BJ (cell line): ENCODE measurements around the gene TPTE. TPM values are rescaled to one million over a fixed set of nuclear protein-coding genes. Genes with fewer than 3 reads are reported as not detected.
"Not testable (repeated sequence)": the region's sequence is repeated elsewhere in the genome, so short reads cannot be mapped to it uniquely, and the experiment has no call there.

Source experiments
- CTCF ChIA-PET: fragments of 350-600 bp; formaldehyde crosslinking; extraction: SDS; loops from one replicate; lab custom pipeline; 2021; ENCODE audit warnings: antibody characterized with exemption, inconsistent platforms; lab: Yijun Ruan, JAX
- POLR2A ChIA-PET: fragments of 300-600 bp; sonication (Branson Sonifier 250); formaldehyde crosslinking; extraction: SDS; loops from one replicate; lab custom pipeline; 2021; ENCODE audit warnings: antibody characterized with exemption; lab: Charles Lee
- DNase-seq: peaks from one replicate; pipeline ENCODE4 v3.0.0-alpha.2; 2011; ENCODE audit warnings: low read depth
- H3K27me3 ChIP-seq: 2 replicates; pipeline ENCODE4 v1.6.0; 2011; ENCODE audit warnings: low read length; ENCODE audit not compliant: control insufficient read depth, insufficient read depth
- H3K36me3 ChIP-seq: 2 replicates; pipeline ENCODE4 v1.5.1; 2011; ENCODE audit warnings: low read length; ENCODE audit not compliant: control insufficient read depth, insufficient read depth
- H3K4me3 ChIP-seq: 2 replicates; pipeline ENCODE4 v1.5.1; 2011; ENCODE audit warnings: low read depth, mild to moderate bottlenecking, control low read depth, low read length
- polyA plus RNA-seq: library from polyadenylated mRNA; depleted of rRNA; stranded (reverse); fragments of >200 nt; gene quantifications from 2 replicates; pipeline ENCODE4 v1.2.3, GENCODE V29; 2011
- TF ChIP-seq, protein P1 (sequence below): IDR thresholded peaks from 2 replicates; pipeline ENCODE4 v1.5.1; 2011; ENCODE audit warnings: low read depth, mild to moderate bottlenecking, control low read depth, inconsistent platforms, low read length, moderate library complexity; ENCODE audit not compliant: insufficient read depth

Gene TPTE
- polyA plus RNA-seq, 1 experiment, result not detected

GRCh38 chr21:10616061-10616460 is 94.7 kb downstream of the TPTE start:
- POLR2A ChIA-PET, result not testable (repeated sequence)

GRCh38 chr21:10616535-10616934 is 95.2 kb downstream of the TPTE start:
- no peak for DNase-seq
- TF ChIP-seq, protein P1, sequence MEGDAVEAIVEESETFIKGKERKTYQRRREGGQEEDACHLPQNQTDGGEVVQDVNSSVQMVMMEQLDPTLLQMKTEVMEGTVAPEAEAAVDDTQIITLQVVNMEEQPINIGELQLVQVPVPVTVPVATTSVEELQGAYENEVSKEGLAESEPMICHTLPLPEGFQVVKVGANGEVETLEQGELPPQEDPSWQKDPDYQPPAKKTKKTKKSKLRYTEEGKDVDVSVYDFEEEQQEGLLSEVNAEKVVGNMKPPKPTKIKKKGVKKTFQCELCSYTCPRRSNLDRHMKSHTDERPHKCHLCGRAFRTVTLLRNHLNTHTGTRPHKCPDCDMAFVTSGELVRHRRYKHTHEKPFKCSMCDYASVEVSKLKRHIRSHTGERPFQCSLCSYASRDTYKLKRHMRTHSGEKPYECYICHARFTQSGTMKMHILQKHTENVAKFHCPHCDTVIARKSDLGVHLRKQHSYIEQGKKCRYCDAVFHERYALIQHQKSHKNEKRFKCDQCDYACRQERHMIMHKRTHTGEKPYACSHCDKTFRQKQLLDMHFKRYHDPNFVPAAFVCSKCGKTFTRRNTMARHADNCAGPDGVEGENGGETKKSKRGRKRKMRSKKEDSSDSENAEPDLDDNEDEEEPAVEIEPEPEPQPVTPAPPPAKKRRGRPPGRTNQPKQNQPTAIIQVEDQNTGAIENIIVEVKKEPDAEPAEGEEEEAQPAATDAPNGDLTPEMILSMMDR, result no peak
- ChIA-PET POLR2A (no interaction called here), CTCF (no interaction called here)
- Histone ChIP-seq H3K27me3 (no peaks in the 10 kb centered on the region), H3K4me3 (no peak overlapping the region), H3K36me3 (no peaks in the 10 kb centered on the region)

More at GRCh38 chr21:10616061-10616460, 94.7 kb downstream of the TPTE start:
- H3K4me3 ChIP-seq, H3K27me3 ChIP-seq, H3K36me3 ChIP-seq, CTCF ChIA-PET, DNase-seq: not testable (repeated sequence)

GRCh38 chr21:10617133-10617752 is 95.9 kb downstream of the TPTE start:
- H3K36me3 ChIP-seq, DNase-seq, CTCF ChIA-PET, H3K4me3 ChIP-seq, POLR2A ChIA-PET, H3K27me3 ChIP-seq: not testable (repeated sequence)

GRCh38 chr21:10627316-10627863 is 106.0 kb downstream of the TPTE start:
- H3K4me3 ChIP-seq, result no peak overlapping the region
- ChIA-PET POLR2A (no interaction called here), CTCF (no interaction called here)
- H3K36me3 ChIP-seq, result no peaks in the 10 kb centered on the region
- H3K27me3 ChIP-seq, result no peaks in the 10 kb centered on the region
- TF ChIP-seq, protein P1, result no peak
- no peak for DNase-seq

GRCh38 chr21:10629239-10629638 is 107.9 kb downstream of the TPTE start:
- POLR2A ChIA-PET, H3K27me3 ChIP-seq, DNase-seq, H3K36me3 ChIP-seq, H3K4me3 ChIP-seq, CTCF ChIA-PET: not testable (repeated sequence)

GRCh38 chr21:10630829-10631228 is 109.4 kb downstream of the TPTE start:
- H3K27me3 ChIP-seq, POLR2A ChIA-PET, H3K36me3 ChIP-seq, H3K4me3 ChIP-seq, CTCF ChIA-PET, DNase-seq: not testable (repeated sequence)

DNA sequence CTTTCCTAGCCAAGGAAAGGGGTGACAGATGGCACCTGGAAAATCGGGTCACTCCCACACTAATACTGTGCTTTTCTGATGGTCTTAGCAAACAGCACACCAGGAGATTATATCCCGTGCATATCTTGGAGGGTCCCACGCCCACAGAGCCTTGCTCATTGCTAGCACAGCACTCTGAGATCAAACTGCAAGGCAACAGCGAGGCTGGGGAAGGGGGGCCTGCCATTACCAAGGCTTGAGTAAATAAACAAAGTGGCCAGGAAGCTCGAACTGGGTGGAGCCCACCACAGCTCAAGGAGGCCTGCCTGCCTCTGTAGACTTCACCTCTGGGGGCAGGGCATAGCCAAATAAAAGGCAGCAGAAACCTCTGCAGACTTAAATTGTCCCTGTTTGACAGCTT is 109.9 kb downstream of the TPTE start:
- H3K4me3 ChIP-seq, H3K36me3 ChIP-seq, POLR2A ChIA-PET, CTCF ChIA-PET, DNase-seq, H3K27me3 ChIP-seq: not testable (repeated sequence)

DNA sequence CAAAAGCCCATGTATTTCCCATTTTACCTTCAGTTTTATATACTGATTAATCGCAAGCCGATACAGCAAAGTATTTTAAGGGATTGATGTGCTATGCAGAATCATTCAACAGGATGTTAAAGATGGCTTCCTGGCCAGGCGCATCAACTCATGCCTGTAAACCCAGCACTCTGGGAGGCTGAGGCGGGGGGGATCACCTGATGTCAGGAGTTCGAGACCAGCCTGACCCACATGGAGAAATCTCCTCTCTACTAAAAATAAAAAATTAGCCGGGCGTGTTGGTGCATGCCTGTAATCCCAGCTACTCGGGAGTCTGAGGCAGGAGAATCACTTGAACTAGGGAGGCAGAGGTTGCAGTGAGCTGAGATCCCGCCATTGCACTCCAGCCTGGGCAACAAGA is 116.8 kb downstream of the TPTE start:
- POLR2A ChIA-PET, result not testable (repeated sequence)

More for the DNA sequence above, 116.8 kb downstream of the TPTE start:
- H3K4me3 ChIP-seq, H3K27me3 ChIP-seq, DNase-seq, H3K36me3 ChIP-seq, CTCF ChIA-PET: not testable (repeated sequence)
